ENCODE results near the gene PHRF1.

PHRF1 gene

GRCh38 chr11:557328-558132 is 18.7 kb upstream of the PHRF1 start:
- no peak for DNase-seq

GRCh38 chr11:558503-558902 is 17.8 kb upstream of the PHRF1 start:
- no peak for DNase-seq

GRCh38 chr11:559020-559620 is 17.1 kb upstream of the PHRF1 start:
- DNase-seq = no peak

GRCh38 chr11:559712-560304 is 16.5 kb upstream of the PHRF1 start:
- DNase-seq = no peak

- peak; percentile 93 for DNase-seq
Observed at GRCh38 chr11:560305-561147, 15.7 kb upstream of the PHRF1 start, which contains the start of the genes LMNTD2 and RASSF7. Gene LMNTD2 (minus strand): TSS chr11:560738. CDS start chr11:560716, 22 bp downstream. Gene RASSF7 (plus strand): TSS chr11:560970. CDS start chr11:561769, 799 bp downstream.

- no peak for DNase-seq
Observed at GRCh38 chr11:561148-562003, 14.9 kb upstream of the PHRF1 start.

GRCh38 chr11:562046-562645 is 14.1 kb upstream of the PHRF1 start:
- DNase-seq = no peak

- no peak for DNase-seq
Observed at GRCh38 chr11:563066-563811, 13.0 kb upstream of the PHRF1 start.

GRCh38 chr11:563812-564578 is 12.3 kb upstream of the PHRF1 start:
- no peak for DNase-seq

GRCh38 chr11:565921-566509 is 10.3 kb upstream of the PHRF1 start:
- DNase-seq = no peak

GRCh38 chr11:567011-567628 is 9.2 kb upstream of the PHRF1 start:
- peak; percentile 23 for DNase-seq

GRCh38 chr11:567629-568292 is 8.5 kb upstream of the PHRF1 start:
- DNase-seq = peak; percentile 33

- peak; percentile 96 for DNase-seq
Observed at GRCh38 chr11:568306-569157, 7.7 kb upstream of the PHRF1 start.

GRCh38 chr11:569158-569885 is 6.9 kb upstream of the PHRF1 start:
- DNase-seq = no peak

GRCh38 chr11:571802-572185 is 4.5 kb upstream of the PHRF1 start:
- no peak for DNase-seq

- DNase-seq = no peak
Observed at GRCh38 chr11:573146-573759, 3.0 kb upstream of the PHRF1 start.
